Neural cell (in vitro differentiated cells): ENCODE results near the gene MC1R. TPM values are rescaled to one million over a fixed set of nuclear protein-coding genes. Genes with fewer than 3 reads are reported as not detected.

Experiments
- H2AFZ ChIP-seq: fragments of 200-600, 300-800 bp; sonication (generic), shearing (Covaris generic); 2 replicates; pipeline ENCODE4 v1.6.0; 2014; ENCODE audit warnings: low read depth, mild to moderate bottlenecking, antibody characterized with exemption, low read length, moderate library complexity
- H3F3A ChIP-seq: fragments of 200-600 bp; shearing (Covaris generic); 2 replicates; pipeline ENCODE4 v1.6.1; 2016; ENCODE audit warnings: mild to moderate bottlenecking, moderate library complexity, mixed read lengths, antibody characterized with exemption, low read length; ENCODE audit not compliant: insufficient read depth, poor library complexity, severe bottlenecking
- H3K27ac ChIP-seq: fragments of 200-600, 300-800 bp; sonication (generic), shearing (Covaris generic); 2 replicates; pipeline ENCODE4 v1.5.1; 2014; ENCODE audit warnings: mild to moderate bottlenecking, low read length, moderate library complexity
- H3K27me3 ChIP-seq: fragments of 300-800, 200-600 bp; sonication (generic), shearing (Covaris generic); 2 replicates; pipeline ENCODE4 v1.6.0; 2014; ENCODE audit warnings: mild to moderate bottlenecking, low read depth, low read length, moderate library complexity; ENCODE audit not compliant: insufficient read depth
- H3K36me3 ChIP-seq: fragments of 300-800, 200-600 bp; sonication (generic), shearing (Covaris generic); 2 replicates; pipeline ENCODE4 v1.5.1; 2014; ENCODE audit warnings: mild to moderate bottlenecking, antibody characterized with exemption, low read length, moderate library complexity; ENCODE audit not compliant: insufficient read depth
- H3K4me2 ChIP-seq: fragments of 300-800, 200-600 bp; sonication (generic), shearing (Covaris generic); 2 replicates; pipeline ENCODE4 v1.6.0; 2014; ENCODE audit warnings: mild to moderate bottlenecking, low read length
- H3K4me3 ChIP-seq: fragments of 300-800, 200-600 bp; sonication (generic), shearing (Covaris generic); 2 replicates; pipeline ENCODE4 v1.5.1; 2014; ENCODE audit warnings: mild to moderate bottlenecking, low read length, moderate library complexity
- H3K79me2 ChIP-seq: fragments of 200-600 bp; shearing (Covaris generic); replicated peaks from 2 replicates; pipeline ENCODE4 v1.6.0; 2014; ENCODE audit warnings: mild to moderate bottlenecking, low read length, moderate library complexity; ENCODE audit not compliant: insufficient read depth
- H3K9ac ChIP-seq: fragments of 300-800, 200-600 bp; sonication (generic), shearing (Covaris generic); 2 replicates; pipeline ENCODE4 v1.6.1; 2016; ENCODE audit warnings: mild to moderate bottlenecking, low read length, mixed read lengths
- H3K9me2 ChIP-seq: fragments of 200-600 bp; shearing (Covaris generic); 2 replicates; pipeline ENCODE4 v1.6.1; 2016; ENCODE audit warnings: mild to moderate bottlenecking, low read length, mixed read lengths; ENCODE audit not compliant: insufficient read depth
- H3K9me3 ChIP-seq: fragments of 200-600, 300-800 bp; sonication (generic), shearing (Covaris generic); 2 replicates; pipeline ENCODE4 v1.6.1; 2016; ENCODE audit warnings: mild to moderate bottlenecking, mixed run types, low read length, moderate library complexity, mixed read lengths
- H4K20me1 ChIP-seq: fragments of 200-600 bp; shearing (Covaris generic); 2 replicates; pipeline ENCODE4 v1.6.1; 2016; ENCODE audit warnings: mild to moderate bottlenecking, mixed run types; ENCODE audit not compliant: insufficient read depth
- CTCF ChIP-seq: fragments of 450-650 bp; IDR thresholded peaks from 2 replicates; pipeline ENCODE4 v1.5.1; 2014; ENCODE audit warnings: antibody characterized with exemption, mild to moderate bottlenecking, moderate library complexity; ENCODE audit not compliant: poor library complexity, severe bottlenecking
- EP300 ChIP-seq: fragments of 450-650 bp; conservative IDR thresholded peaks from 2 replicates; pipeline ENCODE4 v1.6.1; 2014; ENCODE audit warnings: antibody characterized with exemption, mild to moderate bottlenecking, moderate library complexity; ENCODE audit not compliant: poor library complexity, severe bottlenecking
- EZH2 ChIP-seq: fragments of 200-600, 300-800 bp; shearing (Covaris generic), sonication (generic); IDR thresholded peaks from 2 replicates; pipeline ENCODE4 v1.6.1; 2014; ENCODE audit warnings: antibody characterized with exemption, low read length, borderline replicate concordance, mild to moderate bottlenecking; ENCODE audit not compliant: insufficient read depth, poor library complexity, severe bottlenecking
- MXI1 ChIP-seq: fragments of 450-650 bp; conservative IDR thresholded peaks from 2 replicates; pipeline ENCODE4 v1.6.1; 2014; ENCODE audit warnings: antibody characterized with exemption, mild to moderate bottlenecking; ENCODE audit not compliant: poor library complexity, severe bottlenecking
- POLR2AphosphoS5 ChIP-seq: IDR thresholded peaks from 2 replicates; pipeline ENCODE4 v1.6.1; 2012
- RAD21 ChIP-seq: fragments of 450-650 bp; conservative IDR thresholded peaks from 2 replicates; pipeline ENCODE4 v1.6.1; 2014; ENCODE audit warnings: antibody characterized with exemption, mild to moderate bottlenecking, moderate library complexity
- REST ChIP-seq: IDR thresholded peaks from 2 replicates; pipeline ENCODE4 v1.6.1; 2012; ENCODE audit warnings: borderline replicate concordance
- SMC3 ChIP-seq: fragments of 450-650 bp; conservative IDR thresholded peaks from 2 replicates; pipeline ENCODE4 v1.6.1; 2014; ENCODE audit warnings: antibody characterized with exemption, mild to moderate bottlenecking, moderate library complexity; ENCODE audit not compliant: poor library complexity
- TAF1 ChIP-seq: IDR thresholded peaks from 2 replicates; pipeline ENCODE4 v1.6.1; 2012; ENCODE audit warnings: low read depth
- polyA plus RNA-seq: library from polyadenylated mRNA; depleted of rRNA; stranded (reverse); fragments of >200 nt; gene quantifications from 2 replicates; pipeline ENCODE4 v1.2.3, GENCODE V29; 2014

The MC1R gene
- polyA plus RNA-seq, 1 donor from 2014 or later = 21.3 TPM

- Histone ChIP-seq H3K27ac (peak overlapping the region; percentile 99), H4K20me1 (peaks cover 31% of the 10 kb centered on the region), H3K79me2 (peaks cover 83% of the 10 kb centered on the region), H3K4me2 (peak overlapping the region; percentile 48), H3F3A (peaks cover 5% of the 10 kb centered on the region), H3K36me3 (peaks cover 5% of the 10 kb centered on the region), H3K9me2 (no peaks in the 10 kb centered on the region), H3K27me3 (no peaks in the 10 kb centered on the region), H3K9me3 (no peaks in the 10 kb centered on the region), H3K9ac (peak overlapping the region; percentile 100), H2AFZ (no peak overlapping the region), H3K4me3 (peak overlapping the region; percentile 100)
- TF ChIP-seq SMC3 (no peak), MXI1 (no peak), CTCF (no peak), TAF1 (peak; percentile 66), RAD21 (no peak), EZH2 (no peak), EP300 (no peak), POLR2AphosphoS5 (peak; percentile 68), REST (peak; percentile 28)
Observed at GRCh38 chr16:89923640-89924296, 5.1 kb downstream of the MC1R start.

GRCh38 chr16:89924297-89924924 is 5.7 kb downstream of the MC1R start:
- Histone ChIP-seq H3K4me3 (peak overlapping the region; percentile 100), H3F3A (peaks cover 5% of the 10 kb centered on the region), H3K27me3 (no peaks in the 10 kb centered on the region), H3K36me3 (peaks cover 5% of the 10 kb centered on the region), H3K9ac (peak overlapping the region; percentile 100), H3K79me2 (peaks cover 87% of the 10 kb centered on the region), H3K9me3 (no peaks in the 10 kb centered on the region), H3K9me2 (no peaks in the 10 kb centered on the region), H3K4me2 (peak overlapping the region; percentile 88), H4K20me1 (peaks cover 37% of the 10 kb centered on the region), H3K27ac (peak overlapping the region; percentile 99), H2AFZ (no peak overlapping the region)
- TF ChIP-seq RAD21 (no peak), EP300 (peak; percentile 13), MXI1 (peak; percentile 94), CTCF (no peak), POLR2AphosphoS5 (peak; percentile 41), REST (peak; percentile 61), SMC3 (peak; percentile 7)
